HepG2 (cell line): ENCODE data around the gene GEMIN2. TPM values are rescaled to one million over a fixed set of nuclear protein-coding genes. Genes with fewer than 3 reads are reported as not detected.

Source experiments
- EZH2 ChIP-seq: conservative IDR thresholded peaks from 2 replicates; pipeline ENCODE4 v1.6.1; 2012; ENCODE audit warnings: mild to moderate bottlenecking, low read depth, low read length, moderate library complexity
- HNRNPLL ChIP-seq: fragments of 200-400 bp; formaldehyde crosslinking; IDR thresholded peaks from 2 replicates; pipeline ENCODE4 v1.6.1; 2017; ENCODE audit warnings: mild to moderate bottlenecking, low read depth, low read length; ENCODE audit not compliant: poor library complexity, severe bottlenecking
- LCORL ChIP-seq, 2 experiments: fragments of 450-650 bp in 1 of 2; sonication (generic) in 1 of 2; formaldehyde crosslinking in 1 of 2; IDR thresholded peaks; 2 replicates each; pipeline versions ENCODE4 v1.5.0 to v1.6.1; 2017 to 2020; ENCODE audit warnings: antibody characterized with exemption in 1 of 2, missing genetic modification reagents in 1 of 2
- MAF1 ChIP-seq: sonication (generic); formaldehyde crosslinking; IDR thresholded peaks from 2 replicates; pipeline ENCODE4 v1.5.0; 2020; ENCODE audit warnings: missing genetic modification reagents, borderline replicate concordance
- SMC3 ChIP-seq: IDR thresholded peaks from 2 replicates; pipeline ENCODE4 v1.6.1; 2011; ENCODE audit warnings: low read length, improper control_type of control experiment
- ZFP82 ChIP-seq: sonication (generic); formaldehyde crosslinking; IDR thresholded peaks from 2 replicates; pipeline ENCODE4 v1.5.1; 2020; ENCODE audit warnings: mild to moderate bottlenecking, missing genetic modification reagents, borderline replicate concordance
- ZHX2 ChIP-seq, 2 experiments: sonication (generic) in 1 of 2; formaldehyde crosslinking in 1 of 2; IDR thresholded peaks; 2 replicates each; pipeline versions ENCODE4 v1.6.1 to v1.9.0; 2014 to 2022; ENCODE audit warnings: antibody characterized with exemption in 1 of 2, borderline replicate concordance in 1 of 2, inconsistent platforms in 1 of 2, low read depth in 1 of 2, missing genetic modification reagents in 1 of 2
- ZNF512B ChIP-seq: sonication (generic); formaldehyde crosslinking; IDR thresholded peaks from 2 replicates; pipeline ENCODE4 v1.5.1; 2020; ENCODE audit warnings: missing genetic modification reagents, mild to moderate bottlenecking, borderline replicate concordance
- ZNF772 ChIP-seq: sonication (generic); formaldehyde crosslinking; IDR thresholded peaks from 2 replicates; pipeline ENCODE4 v1.5.0; 2020; ENCODE audit warnings: mild to moderate bottlenecking, missing genetic modification reagents
- ZNF878 ChIP-seq: sonication (generic); formaldehyde crosslinking; IDR thresholded peaks from 2 replicates; pipeline ENCODE4 v1.8.1; 2023; ENCODE audit warnings: mild to moderate bottlenecking, missing genetic modification reagents, moderate library complexity
- ZSCAN5A ChIP-seq: sonication (generic); formaldehyde crosslinking; IDR thresholded peaks from 2 replicates; pipeline ENCODE4 v1.8.0; 2022; ENCODE audit warnings: mild to moderate bottlenecking, missing genetic modification reagents, borderline replicate concordance
- polyA plus RNA-seq, 8 experiments: library from polyadenylated mRNA; depleted of rRNA in 3 of 8; stranded (reverse) in 7 of 8; unstranded in 1 of 8; fragments of >200 nt; fragmentation: Illumina TruSeq in 4 of 8; extraction: Trizol in 4 of 8; gene quantifications; 2 replicates each; pipeline versions ENCODE4 v1.2.1 to v1.2.3, GENCODE V29; 2011 to 2016; ENCODE audit warnings: low read depth in 4 of 8, missing spikeins in 1 of 8, mixed read lengths in 1 of 8; ENCODE audit not compliant: insufficient read depth in 1 of 8
- total RNA-seq, 5 experiments: library from RNA; depleted of rRNA; stranded (reverse); fragments of >200 nt; fragmentation: Illumina TruSeq; extraction: Trizol; gene quantifications; 2 replicates each; pipeline ENCODE4 v1.2.3, GENCODE V29; 2016; ENCODE audit warnings: low read depth in 1 of 5
- TF ChIP-seq, protein P1 (sequence below): IDR thresholded peaks from 2 replicates; pipeline ENCODE4 v1.6.1; 2016; ENCODE audit warnings: missing compliant biosample characterization, missing genetic modification reagents, borderline replicate concordance
- TF ChIP-seq, protein P2 (sequence below): sonication (generic); formaldehyde crosslinking; IDR thresholded peaks from 2 replicates; pipeline ENCODE4 v1.8.1; 2022; ENCODE audit warnings: mild to moderate bottlenecking, missing genetic modification reagents

GEMIN2 gene
- total and polyA plus RNA-seq, 2 of the 13 experiments (the other 11 are each of a cell fraction or from before 2014, with no cell fraction given) = 54.8 to 110 TPM

DNA sequence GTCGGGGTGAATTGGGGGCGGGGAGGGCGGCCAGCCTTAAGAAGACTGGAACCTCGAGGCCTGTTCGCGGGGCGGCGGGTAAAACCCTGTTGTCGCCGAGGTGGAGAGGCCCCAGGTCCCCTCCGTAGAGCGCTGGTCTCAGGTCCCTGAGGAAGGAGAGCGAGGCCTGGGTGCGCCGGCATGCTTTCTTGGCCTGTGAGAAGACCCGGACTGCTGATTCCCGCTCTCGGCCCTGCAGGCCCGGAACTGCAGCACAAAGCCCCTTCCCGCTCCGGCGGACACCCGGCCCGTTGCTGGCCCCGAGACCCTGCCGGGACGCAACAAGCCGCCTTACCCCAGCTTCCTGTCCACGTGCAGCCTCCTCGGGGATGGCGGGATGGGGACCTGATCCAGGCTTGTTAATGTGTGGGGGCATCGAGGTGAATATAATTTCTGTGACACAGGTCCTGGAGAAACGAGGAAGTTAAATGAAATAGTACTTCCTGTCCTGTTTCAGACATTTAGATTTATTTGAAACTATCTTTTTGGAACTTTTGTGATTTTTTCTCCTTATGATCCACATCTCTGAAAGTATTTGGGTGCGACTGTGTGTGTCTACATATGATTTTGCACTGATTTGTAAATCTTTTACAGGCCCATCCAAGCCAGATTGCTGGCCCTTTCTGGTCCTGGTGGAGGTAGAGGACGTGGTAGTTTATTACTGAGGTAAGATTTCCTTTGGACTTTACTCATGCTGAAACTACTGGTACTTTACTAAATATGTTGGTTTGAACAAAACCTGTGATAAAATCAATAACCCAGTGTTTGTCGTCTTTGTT is 61.5 kb downstream of the GEMIN2 start (continued):
- TF ChIP-seq ZFP82 (CRISPR knock-in tag) (peak; percentile 99), LCORL (IDR thresholded peaks at IDR 0.05) (peak; percentile 80; the same call in 1 of the 2 replicates), LCORL (CRISPR knock-in tag; IDR thresholded peaks at IDR 0.05) (no peak), EZH2 (no peak), ZNF772 (CRISPR knock-in tag) (peak; percentile 42; the same call in 1 of the 2 replicates), HNRNPLL (no peak), ZSCAN5A (CRISPR knock-in tag) (peak; percentile 19; the same call in 1 of the 2 replicates), ZNF512B (CRISPR knock-in tag) (peak; percentile 82; the same call in 1 of the 2 replicates), MAF1 (CRISPR knock-in tag) (0 out of 2 replicates have a peak, but pooled peaks have one; percentile 79), SMC3 (no peak), ZNF878 (CRISPR knock-in tag) (no peak), ZHX2 (IDR thresholded peaks at IDR 0.05; ENCODE audit: low read depth) (no peak), ZHX2 (CRISPR knock-in tag; IDR thresholded peaks at IDR 0.05; ENCODE audit: borderline replicate concordance) (peak; percentile 84; the same call in 1 of the 2 replicates)
- TF ChIP-seq, protein P1, sequence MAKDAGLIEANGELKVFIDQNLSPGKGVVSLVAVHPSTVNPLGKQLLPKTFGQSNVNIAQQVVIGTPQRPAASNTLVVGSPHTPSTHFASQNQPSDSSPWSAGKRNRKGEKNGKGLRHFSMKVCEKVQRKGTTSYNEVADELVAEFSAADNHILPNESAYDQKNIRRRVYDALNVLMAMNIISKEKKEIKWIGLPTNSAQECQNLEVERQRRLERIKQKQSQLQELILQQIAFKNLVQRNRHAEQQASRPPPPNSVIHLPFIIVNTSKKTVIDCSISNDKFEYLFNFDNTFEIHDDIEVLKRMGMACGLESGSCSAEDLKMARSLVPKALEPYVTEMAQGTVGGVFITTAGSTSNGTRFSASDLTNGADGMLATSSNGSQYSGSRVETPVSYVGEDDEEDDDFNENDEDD = peak; percentile 76; the same call in 1 of the 2 replicates
- TF ChIP-seq, protein P2, sequence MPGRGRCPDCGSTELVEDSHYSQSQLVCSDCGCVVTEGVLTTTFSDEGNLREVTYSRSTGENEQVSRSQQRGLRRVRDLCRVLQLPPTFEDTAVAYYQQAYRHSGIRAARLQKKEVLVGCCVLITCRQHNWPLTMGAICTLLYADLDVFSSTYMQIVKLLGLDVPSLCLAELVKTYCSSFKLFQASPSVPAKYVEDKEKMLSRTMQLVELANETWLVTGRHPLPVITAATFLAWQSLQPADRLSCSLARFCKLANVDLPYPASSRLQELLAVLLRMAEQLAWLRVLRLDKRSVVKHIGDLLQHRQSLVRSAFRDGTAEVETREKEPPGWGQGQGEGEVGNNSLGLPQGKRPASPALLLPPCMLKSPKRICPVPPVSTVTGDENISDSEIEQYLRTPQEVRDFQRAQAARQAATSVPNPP (CRISPR knock-in tag) = 0 out of 2 replicates have a peak, but pooled peaks have one; percentile 21
